ENCODE results near the gene PXMP2. TPM values are rescaled to one million over a fixed set of nuclear protein-coding genes. Genes with fewer than 3 reads are reported as not detected.

Gene PXMP2
- polyA plus RNA-seq, 1 donor (not counting 4 experiments of a cell fraction or from before 2014, with no cell fraction given), result 18.0 TPM

DNA sequence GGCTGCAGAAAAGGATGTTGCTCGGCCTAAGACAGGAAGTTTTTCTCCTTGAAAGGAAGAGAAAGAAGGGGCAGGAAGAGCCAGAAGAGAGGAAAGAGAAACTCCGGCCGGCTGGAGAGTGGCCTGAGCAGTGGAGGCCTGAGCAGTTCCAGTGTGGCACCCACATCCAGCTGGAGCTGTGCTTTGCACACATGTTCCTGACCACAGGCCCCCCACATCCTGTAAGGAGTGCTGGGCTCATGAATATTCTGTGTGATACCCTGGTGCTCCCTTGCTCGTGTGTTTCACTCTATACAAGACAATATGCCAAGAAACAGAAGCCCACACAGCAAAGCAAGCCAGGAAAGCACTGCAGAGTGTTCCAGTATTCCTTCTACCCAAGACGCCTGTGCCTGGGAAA, 27.3 kb upstream of the PXMP2 start:
- no peak overlapping the region for H3K27ac ChIP-seq (ENCODE audit: control insufficient read depth, insufficient read depth, low read length)
- peaks cover 35 to 47% of the 10 kb centered on the region in 2 experiments for H3K36me3 ChIP-seq (ENCODE audit: control insufficient read depth in 2 of 2, extremely low read depth in 1 of 2, insufficient read depth in 2 of 2, low read length in 2 of 2)
- H3K27me3 ChIP-seq (ENCODE audit: control insufficient read depth, extremely low read depth, insufficient read depth, low read length), result no peaks in the 10 kb centered on the region
- no peaks in the 10 kb centered on the region for H3K79me2 ChIP-seq (ENCODE audit: control insufficient read depth, insufficient read depth, low read length)
- no peak overlapping the region for H3K4me2 ChIP-seq (ENCODE audit: control insufficient read depth, extremely low read depth, insufficient read depth, low read depth, low read length)
- TF ChIP-seq EZH2 (IDR thresholded peaks at IDR 0.05; ENCODE audit: low read length), result no peak
- TF ChIP-seq, protein P1, sequence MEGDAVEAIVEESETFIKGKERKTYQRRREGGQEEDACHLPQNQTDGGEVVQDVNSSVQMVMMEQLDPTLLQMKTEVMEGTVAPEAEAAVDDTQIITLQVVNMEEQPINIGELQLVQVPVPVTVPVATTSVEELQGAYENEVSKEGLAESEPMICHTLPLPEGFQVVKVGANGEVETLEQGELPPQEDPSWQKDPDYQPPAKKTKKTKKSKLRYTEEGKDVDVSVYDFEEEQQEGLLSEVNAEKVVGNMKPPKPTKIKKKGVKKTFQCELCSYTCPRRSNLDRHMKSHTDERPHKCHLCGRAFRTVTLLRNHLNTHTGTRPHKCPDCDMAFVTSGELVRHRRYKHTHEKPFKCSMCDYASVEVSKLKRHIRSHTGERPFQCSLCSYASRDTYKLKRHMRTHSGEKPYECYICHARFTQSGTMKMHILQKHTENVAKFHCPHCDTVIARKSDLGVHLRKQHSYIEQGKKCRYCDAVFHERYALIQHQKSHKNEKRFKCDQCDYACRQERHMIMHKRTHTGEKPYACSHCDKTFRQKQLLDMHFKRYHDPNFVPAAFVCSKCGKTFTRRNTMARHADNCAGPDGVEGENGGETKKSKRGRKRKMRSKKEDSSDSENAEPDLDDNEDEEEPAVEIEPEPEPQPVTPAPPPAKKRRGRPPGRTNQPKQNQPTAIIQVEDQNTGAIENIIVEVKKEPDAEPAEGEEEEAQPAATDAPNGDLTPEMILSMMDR (optimal IDR thresholded peaks at IDR 0.05 in 1 of 3, IDR thresholded peaks at IDR 0.05 in 1 of 3, conservative IDR thresholded peaks at IDR 0.05 in 1 of 3; ENCODE audit: extremely low read depth in 1 of 3, insufficient read depth in 2 of 3, low read length in 3 of 3), result no peak
- H3K9ac ChIP-seq (ENCODE audit: control insufficient read depth, extremely low read depth, insufficient read depth, low read length), result no peak overlapping the region
- no peak overlapping the region for H3K4me3 ChIP-seq (ENCODE audit: control insufficient read depth in 2 of 3, extremely low read depth in 1 of 3, insufficient read depth in 2 of 3, low read depth in 1 of 3, low read length in 3 of 3)
- no peaks in the 10 kb centered on the region for H3K9me1 ChIP-seq (ENCODE audit: control insufficient read depth, extremely low read depth, insufficient read depth, low read length)
- DNase-seq (ENCODE audit: low read depth, low spot score) (no peak), FAIRE-seq (no peak)
- no peak overlapping the region for H2AFZ ChIP-seq (ENCODE audit: control insufficient read depth, low read length)
- no peaks in the 10 kb centered on the region for H3K9me3 ChIP-seq (ENCODE audit: control insufficient read depth, low read depth, low read length)
- dilution Hi-C loops (cut with MboI; ENCODE audit: extremely low pct_ligation_motif_present, low sequenced_read_pairs), result no loop called here
- H4K20me1 ChIP-seq (ENCODE audit: control insufficient read depth, extremely low read depth, insufficient read depth, low read length), result no peaks in the 10 kb centered on the region
- no peaks in the 10 kb centered on the region for H3K4me1 ChIP-seq (ENCODE audit: control insufficient read depth, extremely low read depth, insufficient read depth, low read length)

DNA sequence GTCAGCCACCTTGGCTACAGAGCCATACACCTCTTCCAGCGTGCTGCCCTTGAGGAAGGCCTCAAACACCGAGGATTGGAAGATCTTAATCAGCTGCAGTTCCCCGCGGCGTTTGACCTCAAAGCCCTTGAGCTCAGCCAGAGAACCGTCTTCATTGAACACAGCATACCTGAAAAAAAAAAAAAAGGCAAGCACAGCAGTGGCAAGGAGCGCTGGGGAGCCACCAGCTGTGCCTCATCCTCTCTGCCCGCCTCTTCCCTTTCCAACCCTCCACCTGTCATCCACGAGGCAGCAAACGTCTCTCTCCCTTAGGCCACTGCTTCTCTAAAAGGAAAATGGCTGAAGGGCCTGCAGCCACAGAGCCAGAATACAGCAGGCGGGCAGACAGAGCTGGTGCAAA, 26.4 kb upstream of the PXMP2 start:
- H3K27me3 ChIP-seq (ENCODE audit: control insufficient read depth, extremely low read depth, insufficient read depth, low read length), result no peaks in the 10 kb centered on the region
- H3K4me2 ChIP-seq (ENCODE audit: control insufficient read depth, extremely low read depth, insufficient read depth, low read depth, low read length), result no peak overlapping the region
- no peak for TF ChIP-seq EZH2 (IDR thresholded peaks at IDR 0.05; ENCODE audit: low read length)
- TF ChIP-seq, protein P1 (optimal IDR thresholded peaks at IDR 0.05 in 1 of 3, IDR thresholded peaks at IDR 0.05 in 1 of 3, conservative IDR thresholded peaks at IDR 0.05 in 1 of 3; ENCODE audit: extremely low read depth in 1 of 3, insufficient read depth in 2 of 3, low read length in 3 of 3), result no peak
- H3K27ac ChIP-seq (ENCODE audit: control insufficient read depth, insufficient read depth, low read length), result no peak overlapping the region
- no peak overlapping the region for H3K4me3 ChIP-seq (ENCODE audit: control insufficient read depth in 2 of 3, extremely low read depth in 1 of 3, insufficient read depth in 2 of 3, low read depth in 1 of 3, low read length in 3 of 3)
- H3K9ac ChIP-seq (ENCODE audit: control insufficient read depth, extremely low read depth, insufficient read depth, low read length), result no peak overlapping the region
- no peaks in the 10 kb centered on the region for H3K4me1 ChIP-seq (ENCODE audit: control insufficient read depth, extremely low read depth, insufficient read depth, low read length)
- H3K79me2 ChIP-seq (ENCODE audit: control insufficient read depth, insufficient read depth, low read length), result no peaks in the 10 kb centered on the region
- no peak overlapping the region for H2AFZ ChIP-seq (ENCODE audit: control insufficient read depth, low read length)
- DNase-seq (ENCODE audit: low read depth, low spot score), result no peak
- FAIRE-seq, result no peak
- no peaks in the 10 kb centered on the region for H3K9me3 ChIP-seq (ENCODE audit: control insufficient read depth, low read depth, low read length)
- no peaks in the 10 kb centered on the region for H3K9me1 ChIP-seq (ENCODE audit: control insufficient read depth, extremely low read depth, insufficient read depth, low read length)
- H4K20me1 ChIP-seq (ENCODE audit: control insufficient read depth, extremely low read depth, insufficient read depth, low read length), result no peaks in the 10 kb centered on the region
- H3K36me3 ChIP-seq (ENCODE audit: control insufficient read depth in 2 of 2, extremely low read depth in 1 of 2, insufficient read depth in 2 of 2, low read length in 2 of 2), result peaks cover 36 to 48% of the 10 kb centered on the region in 2 experiments
- dilution Hi-C loops (cut with MboI; ENCODE audit: extremely low pct_ligation_motif_present, low sequenced_read_pairs), result no loop called here
